K562 (cell line): ENCODE measurements around the gene ZNF12. TPM values are rescaled to one million over a fixed set of nuclear protein-coding genes. Genes with fewer than 3 reads are reported as not detected.
A peak's percentile ranks its signal among the peaks of the same experiment; 100 is the strongest.

Experiments
- ATF3 ChIP-seq, 2 experiments: fragments of 450-650 bp in 1 of 2; sonication (generic) in 1 of 2; formaldehyde crosslinking in 1 of 2; IDR thresholded peaks in 1 of 2; conservative IDR thresholded peaks in 1 of 2; 2 replicates each; pipeline versions ENCODE4 v1.6.1 to v1.8.1; 2016 to 2023; ENCODE audit warnings: mild to moderate bottlenecking in 2 of 2, moderate library complexity in 2 of 2, inconsistent platforms in 1 of 2, missing genetic modification reagents in 1 of 2
- CREM ChIP-seq: IDR thresholded peaks from 2 replicates; pipeline ENCODE4 v1.6.1; 2014; ENCODE audit warnings: antibody characterized with exemption, low read depth
- E2F4 ChIP-seq: sonication (generic); formaldehyde crosslinking; IDR thresholded peaks from 2 replicates; pipeline ENCODE4 v1.8.0; 2022; ENCODE audit warnings: mild to moderate bottlenecking, low read depth, missing genetic modification reagents
- E2F6 ChIP-seq, 2 experiments: IDR thresholded peaks; 2 replicates each; pipeline ENCODE4 v1.6.1; 2011; ENCODE audit warnings: borderline replicate concordance in 1 of 2, control low read depth in 1 of 2, low read depth in 1 of 2, low read length in 1 of 2, mild to moderate bottlenecking in 1 of 2, mixed read lengths in 1 of 2, moderate library complexity in 1 of 2; ENCODE audit not compliant: insufficient read depth in 1 of 2, insufficient read length in 1 of 2, poor library complexity in 1 of 2, severe bottlenecking in 1 of 2; ENCODE audit errors: extremely low read depth in 1 of 2
- ETV6 ChIP-seq, 3 experiments: fragments of 150-350 bp in 1 of 3; sonication (generic) in 1 of 3; formaldehyde crosslinking in 1 of 3; IDR thresholded peaks; 2 replicates each; pipeline versions ENCODE4 v1.6.1 to v1.8.0; 2014 to 2022; ENCODE audit warnings: borderline replicate concordance in 2 of 3, low read depth in 2 of 3, antibody characterized with exemption in 1 of 3, low read length in 1 of 3, mild to moderate bottlenecking in 1 of 3, missing genetic modification reagents in 1 of 3
- MEIS2 ChIP-seq: fragments of 450-650 bp; IDR thresholded peaks from 2 replicates; pipeline ENCODE4 v1.6.1; 2014; ENCODE audit warnings: mild to moderate bottlenecking; ENCODE audit not compliant: partially characterized antibody
- MTA2 ChIP-seq: fragments of 450-650 bp; IDR thresholded peaks from 2 replicates; pipeline ENCODE4 v1.6.1; 2016; ENCODE audit warnings: low read depth
- POLR3A ChIP-seq: IDR thresholded peaks from 2 replicates; pipeline ENCODE4 v1.6.1; 2011; ENCODE audit warnings: borderline replicate concordance, mild to moderate bottlenecking, moderate library complexity; ENCODE audit not compliant: insufficient read length, insufficient read depth; ENCODE audit errors: extremely low read depth
- THRA ChIP-seq: fragments of 450-650 bp; IDR thresholded peaks from 2 replicates; pipeline ENCODE4 v1.6.1; 2017; ENCODE audit warnings: mild to moderate bottlenecking, moderate library complexity
- YY1 ChIP-seq, 3 experiments: IDR thresholded peaks; 2 replicates each; pipeline ENCODE4 v1.6.1; 2011; ENCODE audit warnings: low read length in 2 of 3, mild to moderate bottlenecking in 2 of 3, moderate library complexity in 2 of 3, borderline replicate concordance in 1 of 3, control low read depth in 1 of 3, low read depth in 1 of 3; ENCODE audit not compliant: insufficient read depth in 3 of 3, insufficient replicate concordance in 2 of 3, control insufficient read depth in 1 of 3, insufficient read length in 1 of 3; ENCODE audit errors: extremely low read depth in 1 of 3
- ZC3H8 ChIP-seq: fragments of 450-650 bp; IDR thresholded peaks from 2 replicates; pipeline ENCODE4 v1.6.1; 2017
- ZFX ChIP-seq: sonication (generic); formaldehyde crosslinking; IDR thresholded peaks from 2 replicates; pipeline ENCODE4 v1.8.0; 2022; ENCODE audit warnings: mild to moderate bottlenecking, missing genetic modification reagents, moderate library complexity
- ZNF143 ChIP-seq: sonication (generic); formaldehyde crosslinking; IDR thresholded peaks from 2 replicates; pipeline ENCODE4 v1.9.0; 2022; ENCODE audit warnings: mild to moderate bottlenecking, missing genetic modification reagents
- ZNF639 ChIP-seq, 2 experiments: fragments of 200-800 bp in 1 of 2; sonication (Bioruptor generic) in 1 of 2; sonication (generic) in 1 of 2; formaldehyde crosslinking in 1 of 2; IDR thresholded peaks in 1 of 2; conservative IDR thresholded peaks in 1 of 2; 2 replicates each; pipeline versions ENCODE4 v1.5.0 to v1.6.1; 2016 to 2020; ENCODE audit warnings: missing compliant biosample characterization in 1 of 2, missing genetic modification characterization in 1 of 2, missing genetic modification reagents in 1 of 2
- ZNF76 ChIP-seq: fragments of 250-450 bp; sonication (Bioruptor Pico); IDR thresholded peaks from 2 replicates; pipeline ENCODE4 v1.4.0; 2020; ENCODE audit warnings: mild to moderate bottlenecking, moderate library complexity, borderline replicate concordance
- ZNF764 ChIP-seq: fragments of 250-450 bp; sonication (Bioruptor Pico); IDR thresholded peaks from 2 replicates; pipeline ENCODE4 v1.4.0; 2020; ENCODE audit warnings: low read depth, mild to moderate bottlenecking, moderate library complexity
- polyA plus RNA-seq, 8 experiments: library from polyadenylated mRNA; depleted of rRNA in 4 of 8; stranded (reverse) in 5 of 8; unstranded in 3 of 8; fragments of >200 nt; fragmentation: Nextera tagmentation in 2 of 8; fragmentation: Illumina TruSeq in 1 of 8; extraction: Ambion mirVana in 2 of 8; extraction: Trizol in 1 of 8; gene quantifications; 2 replicates each; pipeline versions ENCODE4 v1.2.1 to v1.2.3, GENCODE V29; 2011 to 2014; ENCODE audit warnings: inconsistent platforms in 1 of 8, missing spikeins in 1 of 8
- total RNA-seq, 7 experiments: library from RNA; depleted of rRNA in 6 of 7; stranded (reverse); fragments of >200 nt in 6 of 7; fragmentation: Illumina TruSeq in 2 of 7; extraction: Trizol in 2 of 7; gene quantifications; 2 replicates each; pipeline versions ENCODE4 v1.2.1 to v1.2.3, GENCODE V29; 2011 to 2021; ENCODE audit warnings: low replicate concordance in 1 of 7

ZNF12 gene
- total and polyA plus RNA-seq, 9 of the 15 experiments (the other 6 are each of a cell fraction or from before 2014, with no cell fraction given) = 5.8 to 32.3 (median 18.9) TPM

GRCh38 chr7:6729492-6730342 lies 23.0 kb upstream of the ZNF12 start (continued):
- TF ChIP-seq ETV6 (IDR thresholded peaks at IDR 0.05; ENCODE audit: borderline replicate concordance in 1 of 2, low read depth in 2 of 2, low read length in 1 of 2) = no peak
- TF ChIP-seq ETV6 (CRISPR knock-in tag; IDR thresholded peaks at IDR 0.05; ENCODE audit: borderline replicate concordance) = peak; percentile 66; the same call in 1 of the 2 replicates
- no peak for TF ChIP-seq MTA2
- TF ChIP-seq ZNF143 = peak; percentile 63; the same call in 1 of the 2 replicates
- TF ChIP-seq E2F4 = 0 out of 2 replicates have a peak, but pooled peaks have one; percentile 34
- TF ChIP-seq ZC3H8 = no peak
- TF ChIP-seq ATF3 (IDR thresholded peaks at IDR 0.05) = 0 out of 2 replicates have a peak, but pooled peaks have one; percentile 21
- TF ChIP-seq ATF3 (CRISPR knock-in tag; conservative IDR thresholded peaks at IDR 0.05) = no peak
- TF ChIP-seq ZNF639 (CRISPR knock-in tag; conservative IDR thresholded peaks at IDR 0.05 in 1 of 2, IDR thresholded peaks at IDR 0.05 in 1 of 2) = no peak
- TF ChIP-seq E2F6 (IDR thresholded peaks at IDR 0.05; ENCODE audit: borderline replicate concordance in 1 of 2, extremely low read depth in 1 of 2, insufficient read depth in 1 of 2, insufficient read length in 1 of 2, low read depth in 1 of 2, low read length in 1 of 2, poor library complexity in 1 of 2, severe bottlenecking in 1 of 2) = peak; percentile 75 to 88
- TF ChIP-seq ZNF764 (CRISPR knock-in tag) = no peak
- peak; percentile 55 for TF ChIP-seq CREM
- no peak for TF ChIP-seq POLR3A
- peak in 2 of 3 experiments; percentile 8 to 59 for TF ChIP-seq YY1 (IDR thresholded peaks at IDR 0.05; ENCODE audit: borderline replicate concordance in 1 of 3, control insufficient read depth in 1 of 3, extremely low read depth in 1 of 3, insufficient read depth in 3 of 3, insufficient read length in 1 of 3, insufficient replicate concordance in 2 of 3, low read depth in 1 of 3, low read length in 2 of 3)
- no peak for TF ChIP-seq ZNF76
- peak; percentile 94 for TF ChIP-seq THRA
- TF ChIP-seq MEIS2 = peak; percentile 79
- TF ChIP-seq ZFX (CRISPR knock-in tag) = peak; percentile 96
